GM23248 (cell line): Measurements from ENCODE around the gene OR4F6.
"Not testable (repeated sequence)": the region's sequence is repeated elsewhere in the genome, so short reads cannot be mapped to it uniquely, and the experiment has no call there.

ENCODE experiments used
- EZH2 ChIP-seq: fragments of 200-600 bp; sonication (generic); IDR thresholded peaks from 2 replicates; pipeline ENCODE4 v1.6.1; 2018; ENCODE audit warnings: antibody characterized with exemption, mild to moderate bottlenecking; ENCODE audit not compliant: insufficient read depth, poor library complexity, severe bottlenecking
- EZH2phosphoT487 ChIP-seq: fragments of 200-600 bp; sonication (generic); IDR thresholded peaks from 2 replicates; pipeline ENCODE4 v1.6.1; 2018; ENCODE audit warnings: antibody characterized with exemption, moderate library complexity, mild to moderate bottlenecking, low read depth; ENCODE audit not compliant: insufficient read depth

DNA sequence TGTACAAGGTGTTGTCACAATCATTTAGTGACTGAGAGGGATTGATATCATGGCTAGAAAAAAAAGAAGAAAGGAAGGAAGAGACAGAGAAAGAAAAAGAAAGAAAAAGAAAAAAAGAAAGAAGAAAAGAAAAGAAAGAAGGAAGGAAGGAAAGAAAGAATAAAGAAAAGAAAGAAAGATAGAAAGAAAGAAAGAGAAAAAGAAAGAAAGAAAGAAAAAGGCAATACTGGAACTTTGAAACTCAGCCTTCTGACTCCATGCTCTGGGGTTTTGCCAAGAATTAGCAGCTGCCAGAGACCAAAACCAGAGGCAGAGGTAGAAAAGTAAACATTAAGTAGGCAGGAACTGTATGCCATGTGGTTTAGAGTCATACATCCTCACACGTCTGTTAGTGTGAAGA is 23.1 kb upstream of the OR4F6 start:
- TF ChIP-seq EZH2, EZH2phosphoT487: not testable (repeated sequence)
